Measurements from ENCODE around the gene ANGPT4.

DNA sequence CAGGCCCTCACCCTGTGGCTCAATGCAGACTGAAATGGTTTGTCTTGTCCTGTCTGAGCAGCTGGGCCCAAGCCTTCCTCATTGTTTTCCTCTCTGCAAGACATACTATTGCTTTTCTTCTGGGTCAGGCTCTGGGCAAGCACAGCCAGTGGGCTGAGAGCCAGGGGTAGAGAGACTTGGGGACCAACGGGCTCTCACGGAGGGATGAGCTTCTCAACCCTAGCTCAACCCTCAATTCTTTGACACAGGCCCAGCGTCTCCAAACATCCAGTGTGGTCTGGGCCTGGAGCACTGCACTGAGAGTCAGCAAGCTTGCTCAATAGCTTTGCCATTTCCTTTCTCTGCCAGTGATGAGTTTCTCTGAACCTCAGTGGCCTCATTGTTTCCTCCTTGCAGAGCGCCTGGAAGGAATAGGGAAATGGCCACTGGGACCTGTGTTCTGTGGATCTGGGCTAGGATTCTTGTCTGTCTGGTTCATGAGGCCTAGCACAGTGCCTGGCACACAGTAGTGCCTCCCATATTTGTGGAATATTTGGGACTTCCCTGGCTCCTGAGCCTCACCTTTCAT is 9.3 kb downstream of the ANGPT4 start:
- TF ChIP-seq POLR2AphosphoS5 (IDR thresholded peaks at IDR 0.05; ENCODE audit: borderline replicate concordance, low read depth, low read length) (no peak), EZH2 (IDR thresholded peaks at IDR 0.05) (no peak)

All from SK-N-MC (cell line).